DMS53 treated with DMSO at 0.1 percent for 48 hours (cell line): ENCODE results near the gene PSTK.

Experiments
- DNase-seq: peaks from one replicate; lab custom pipeline; 2025; ENCODE audit not compliant: unreplicated experiment; lab: John Stamatoyannopoulos, UW

PSTK gene, protein sequence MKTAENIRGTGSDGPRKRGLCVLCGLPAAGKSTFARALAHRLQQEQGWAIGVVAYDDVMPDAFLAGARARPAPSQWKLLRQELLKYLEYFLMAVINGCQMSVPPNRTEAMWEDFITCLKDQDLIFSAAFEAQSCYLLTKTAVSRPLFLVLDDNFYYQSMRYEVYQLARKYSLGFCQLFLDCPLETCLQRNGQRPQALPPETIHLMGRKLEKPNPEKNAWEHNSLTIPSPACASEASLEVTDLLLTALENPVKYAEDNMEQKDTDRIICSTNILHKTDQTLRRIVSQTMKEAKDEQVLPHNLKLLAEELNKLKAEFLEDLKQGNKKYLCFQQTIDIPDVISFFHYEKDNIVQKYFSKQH

DNA sequence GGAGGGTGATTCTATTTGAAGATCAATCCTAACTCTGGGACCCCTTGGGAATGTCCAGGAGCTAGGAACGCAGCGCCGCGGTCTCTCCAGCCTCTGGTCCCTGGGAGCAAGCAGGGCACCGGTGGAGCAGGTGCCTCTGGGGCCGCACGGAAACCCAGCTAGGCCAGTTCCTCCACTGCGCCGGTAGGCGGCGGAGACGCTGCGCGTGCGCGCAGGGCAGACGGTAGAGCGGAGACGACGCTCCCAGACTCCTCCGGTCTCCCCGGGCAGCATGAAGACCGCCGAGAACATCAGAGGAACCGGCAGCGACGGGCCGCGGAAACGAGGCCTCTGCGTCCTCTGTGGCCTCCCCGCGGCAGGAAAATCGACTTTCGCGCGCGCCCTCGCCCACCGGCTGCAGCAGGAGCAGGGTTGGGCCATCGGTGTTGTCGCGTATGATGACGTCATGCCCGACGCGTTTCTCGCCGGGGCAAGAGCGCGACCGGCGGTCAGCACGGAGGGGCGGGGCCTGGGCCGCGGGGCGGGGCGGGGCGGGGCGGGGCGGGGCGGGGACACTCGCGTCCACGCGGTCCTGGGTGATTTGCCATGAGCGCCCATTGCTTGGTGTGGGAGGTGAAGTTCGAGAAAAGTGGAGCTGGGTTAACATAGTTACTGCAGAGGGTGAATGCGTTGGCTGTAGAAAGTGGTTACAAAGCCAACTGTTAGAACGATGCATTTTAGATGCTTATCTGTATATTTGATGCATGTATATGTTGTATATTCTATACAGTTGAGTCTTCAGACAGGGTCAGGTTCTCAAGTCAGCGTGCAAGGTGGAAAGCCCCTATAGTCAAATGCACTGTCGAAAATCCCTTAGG lies at the start of gene PSTK:
TSS of gene PSTK (plus strand) at position 193 of the 857 bp plus-strand sequence. CDS start at position 272, 79 bp downstream.
- peak; percentile 84 for DNase-seq

DNA sequence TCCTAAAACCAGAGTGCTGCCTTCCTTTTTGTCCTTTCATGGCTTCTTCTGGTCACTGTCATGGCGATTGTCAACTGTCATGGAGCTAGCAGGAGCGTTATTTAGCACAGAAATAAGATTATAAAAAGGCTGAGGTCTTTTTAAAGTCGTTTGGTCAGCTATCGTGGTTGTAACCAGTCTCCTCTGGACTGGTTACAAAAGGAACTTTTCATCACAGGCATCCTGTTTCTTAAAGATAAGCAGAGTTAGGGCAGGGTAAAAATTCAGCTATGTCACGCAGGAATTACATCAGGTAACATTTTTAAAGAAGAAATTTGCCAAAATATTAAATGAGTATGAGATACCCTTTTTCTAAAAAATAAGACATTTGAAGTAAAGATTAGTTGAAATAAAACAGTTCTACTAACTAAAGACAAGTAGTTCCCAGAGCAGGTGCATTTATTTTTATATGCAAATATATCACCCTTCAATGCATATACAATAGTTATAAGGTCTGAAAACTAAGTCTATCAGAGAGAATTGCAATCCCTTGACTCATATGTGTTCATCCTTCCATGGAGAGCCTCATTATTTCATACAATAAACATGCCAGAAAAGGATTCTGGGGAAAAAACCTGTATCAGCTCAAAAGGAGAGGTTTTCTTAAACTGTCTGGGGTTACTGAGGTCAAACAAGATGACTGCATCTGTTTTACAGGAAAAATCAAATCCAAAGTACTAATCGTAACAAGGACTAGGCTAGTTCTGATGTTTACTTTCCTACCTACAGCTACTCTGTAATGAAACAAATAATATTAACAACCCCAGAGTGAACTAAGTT lies 48.9 kb upstream of the PSTK start:
- DNase-seq = no peak

DNA sequence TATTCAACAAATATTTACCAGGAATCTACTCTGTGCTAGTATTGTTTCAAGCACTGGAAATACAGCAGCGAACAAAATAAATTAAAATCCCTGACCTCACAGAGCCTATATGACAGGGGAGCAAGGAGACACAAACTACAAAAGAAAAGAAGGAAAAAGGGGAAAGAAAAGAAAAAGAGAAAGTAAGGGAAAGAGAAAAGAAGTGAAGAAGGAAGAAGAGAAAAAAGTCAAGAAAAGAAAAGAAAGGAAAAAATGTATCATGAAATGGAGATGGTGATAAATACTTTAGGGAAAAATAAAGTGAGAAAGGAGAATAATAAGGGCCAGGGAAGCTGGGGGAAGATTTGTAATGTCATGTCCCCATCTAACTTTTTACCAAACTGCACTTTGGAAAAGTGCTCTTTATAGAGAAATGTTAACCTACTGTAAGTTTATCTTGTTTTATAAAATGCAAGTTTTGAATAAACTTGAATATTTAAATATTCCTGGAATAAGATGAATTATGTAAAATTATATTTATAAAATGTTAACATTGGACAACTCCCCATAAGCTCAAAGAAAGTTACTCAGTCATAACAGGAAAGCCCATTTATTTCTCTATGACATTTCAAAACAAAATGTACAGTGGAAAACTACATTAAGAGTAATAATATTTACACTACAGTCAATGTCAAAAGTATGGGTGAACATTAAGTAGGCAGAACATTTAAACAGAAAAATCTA lies 40.9 kb upstream of the PSTK start:
- DNase-seq = no peak

DNA sequence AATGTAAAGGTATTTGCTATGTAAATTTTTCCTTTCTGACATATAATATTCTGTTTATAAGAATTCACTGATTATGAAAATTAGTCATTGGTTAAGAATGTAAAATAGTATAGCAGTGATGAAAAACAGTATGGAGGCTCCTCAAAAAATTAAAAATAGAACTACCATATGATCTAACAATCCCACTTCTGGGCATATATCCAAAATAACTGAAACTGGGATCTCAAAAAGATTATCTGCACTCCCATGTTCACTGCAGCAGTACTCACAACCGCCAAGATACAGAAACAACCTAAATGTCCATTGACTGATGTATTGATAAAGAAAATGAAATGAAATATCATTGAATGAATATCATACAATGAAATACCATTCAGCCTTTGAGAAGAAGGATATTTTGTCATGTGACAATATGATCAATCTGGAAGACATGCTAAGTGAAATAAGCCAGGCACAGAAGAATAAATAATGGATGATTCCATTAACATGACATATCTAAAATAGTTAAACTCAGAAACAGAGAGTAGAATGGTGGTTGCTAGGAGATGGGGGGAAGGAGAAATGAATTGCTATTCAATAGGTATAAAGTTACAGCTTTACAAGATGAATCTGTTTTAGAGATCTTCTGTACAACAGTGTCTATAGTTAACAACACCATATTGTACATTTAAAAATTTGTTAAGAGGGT lies 40.2 kb upstream of the PSTK start:
- no peak for DNase-seq

DNA sequence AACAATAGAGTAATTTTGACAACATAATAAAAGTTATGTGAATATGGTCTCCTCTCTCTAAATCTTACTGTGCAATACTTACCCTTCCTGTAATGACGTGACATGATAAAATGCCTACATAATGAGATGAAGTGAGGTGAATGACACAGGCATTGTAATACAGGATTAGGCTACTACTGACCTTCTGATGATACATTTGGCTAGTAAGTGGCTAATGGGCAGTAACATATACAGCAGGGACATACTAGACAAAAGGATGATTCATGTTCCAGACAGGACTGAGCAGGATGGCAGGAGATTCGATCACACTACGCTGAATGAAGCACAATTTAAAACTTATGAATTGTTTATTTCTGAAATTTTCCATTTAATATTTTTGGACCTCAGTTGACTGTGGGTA lies 30.9 kb upstream of the PSTK start:
- DNase-seq = no peak

DNA sequence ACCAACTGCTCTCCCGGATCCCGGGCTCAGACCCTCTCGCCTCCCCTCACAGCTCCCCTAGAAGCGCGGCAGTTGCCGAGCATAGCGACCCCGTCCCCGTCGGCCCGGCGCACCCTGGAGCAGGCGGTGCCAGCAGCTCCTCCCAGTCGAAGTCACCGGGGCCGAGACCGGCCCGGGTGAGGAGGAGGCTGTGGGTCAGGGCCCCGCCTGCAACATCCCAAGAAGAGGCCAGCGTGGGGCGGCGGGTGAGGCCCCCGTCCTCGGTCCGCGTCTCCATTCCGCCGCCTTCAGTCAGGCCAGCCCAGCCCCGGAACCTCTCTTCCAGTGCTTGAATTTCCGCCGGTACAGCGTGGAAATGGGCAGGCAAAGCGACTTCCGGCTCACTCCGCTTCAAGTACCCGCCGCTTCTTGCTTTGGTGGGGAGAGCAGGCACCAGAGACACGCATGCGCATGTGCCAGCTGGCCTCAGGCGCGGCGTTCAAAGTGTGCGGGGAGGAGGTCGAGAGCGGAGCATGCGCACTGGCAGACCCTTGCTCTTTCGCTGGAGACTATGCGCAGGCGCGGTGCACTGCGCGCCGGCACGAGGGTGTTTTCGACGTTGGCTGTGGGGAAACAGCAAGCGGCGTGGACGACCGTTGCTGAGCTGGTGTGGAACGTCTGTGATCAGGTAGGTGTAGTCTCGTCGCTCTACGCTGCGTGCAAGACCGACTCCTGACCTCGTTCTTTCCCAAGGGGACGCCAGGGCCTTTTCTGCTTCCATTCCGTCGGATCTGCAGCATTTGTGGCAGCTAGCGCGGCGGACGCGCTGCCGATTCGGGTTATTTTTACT lies 26.1 kb upstream of the PSTK start, which contains the start of gene C10orf88:
TSS of gene C10orf88 (minus strand) at position 326 of the 829 bp plus-strand sequence. CDS start at position 277, 49 bp downstream.
- peak; percentile 96 for DNase-seq

DNA sequence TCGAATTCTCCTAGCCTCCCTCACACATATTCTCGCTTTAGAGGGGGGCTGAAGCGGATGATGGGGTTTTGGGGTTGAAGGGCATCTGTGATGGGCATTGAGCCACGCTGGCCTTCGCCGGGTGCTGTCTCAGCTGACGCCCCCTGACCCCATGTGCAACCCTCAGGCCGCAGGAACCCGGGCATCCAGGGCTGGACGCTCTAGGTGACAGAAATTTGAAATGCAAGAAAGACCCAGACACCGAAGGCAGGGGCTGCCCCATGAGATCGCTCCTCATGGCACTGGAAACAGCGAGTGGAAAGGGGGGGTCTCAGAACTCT lies 25.5 kb upstream of the PSTK start:
- no peak for DNase-seq

DNA sequence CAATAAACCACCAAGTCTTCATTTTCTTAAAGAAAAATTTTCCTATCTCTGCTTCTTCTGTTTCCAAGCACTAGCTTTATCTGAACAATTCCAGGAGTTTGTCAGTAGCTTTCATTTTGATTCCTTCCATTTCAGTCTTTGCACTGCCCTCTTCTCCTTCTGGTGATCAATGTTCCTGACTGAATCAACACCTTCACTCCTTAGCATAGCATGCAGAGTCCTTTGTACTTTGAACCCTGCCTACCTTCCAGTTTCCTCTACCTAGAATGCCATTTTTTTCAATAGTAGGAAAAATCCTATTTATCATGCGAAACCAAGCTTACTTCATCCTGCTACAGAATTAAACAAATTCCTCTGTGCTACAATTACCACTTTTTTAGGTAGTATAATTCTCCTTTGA lies 24.3 kb upstream of the PSTK start:
- DNase-seq = no peak

DNA sequence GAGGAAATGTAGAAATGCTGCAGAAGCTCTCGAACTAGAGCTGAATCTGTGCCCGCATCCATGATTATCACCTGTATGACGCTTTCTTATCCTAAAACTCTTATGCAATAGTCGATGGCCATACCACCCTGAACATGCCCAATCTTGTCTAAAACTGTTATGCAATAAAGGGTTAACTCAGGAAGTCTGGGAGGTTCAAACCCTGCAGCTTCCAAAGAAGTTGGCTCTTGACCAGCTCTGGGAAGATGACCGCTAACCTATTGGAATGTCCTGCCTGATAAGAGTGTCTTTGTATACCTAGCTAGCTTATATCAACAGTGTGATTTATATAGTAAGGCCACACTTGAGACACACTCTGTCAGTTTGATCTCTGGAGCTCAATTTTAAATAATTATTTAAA lies 22.7 kb upstream of the PSTK start:
- no peak for DNase-seq

DNA sequence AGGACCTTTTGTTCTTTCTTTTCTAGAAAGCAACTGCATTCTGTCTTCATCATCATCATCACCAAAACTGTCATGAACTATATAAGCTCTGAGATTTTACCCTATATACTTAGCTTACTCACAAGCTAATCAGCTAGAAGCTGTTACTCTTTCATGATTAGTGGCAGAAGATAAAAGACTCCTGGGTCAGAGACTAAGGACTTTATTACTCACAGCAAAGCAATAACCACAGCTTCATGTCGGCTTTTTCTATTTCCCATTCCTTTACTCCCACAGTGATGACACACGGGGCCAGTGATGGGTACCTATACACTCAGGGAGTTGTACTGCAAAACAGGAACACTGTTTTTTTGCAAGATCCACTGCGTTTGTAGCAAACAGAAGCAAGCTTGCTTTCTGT lies 17.8 kb upstream of the PSTK start:
- no peak for DNase-seq

DNA sequence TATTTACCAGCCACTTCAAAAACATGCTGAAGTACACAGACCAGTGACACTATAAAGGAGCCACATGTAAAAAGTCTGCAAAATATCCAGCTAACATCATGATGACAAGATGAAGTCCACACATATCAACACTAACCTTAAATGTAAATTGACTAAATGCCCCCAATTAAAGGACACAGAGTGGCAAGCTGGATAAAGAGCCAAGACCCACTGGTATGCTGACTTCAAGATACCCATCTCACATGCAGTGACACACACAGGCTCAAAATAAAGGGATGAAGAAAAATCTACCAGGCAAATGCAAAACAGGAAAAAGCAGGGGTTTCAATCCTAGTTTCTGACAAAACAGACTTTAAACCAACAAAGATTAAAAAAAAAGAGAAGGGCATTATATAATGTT lies 13.3 kb upstream of the PSTK start:
- DNase-seq = no peak

DNA sequence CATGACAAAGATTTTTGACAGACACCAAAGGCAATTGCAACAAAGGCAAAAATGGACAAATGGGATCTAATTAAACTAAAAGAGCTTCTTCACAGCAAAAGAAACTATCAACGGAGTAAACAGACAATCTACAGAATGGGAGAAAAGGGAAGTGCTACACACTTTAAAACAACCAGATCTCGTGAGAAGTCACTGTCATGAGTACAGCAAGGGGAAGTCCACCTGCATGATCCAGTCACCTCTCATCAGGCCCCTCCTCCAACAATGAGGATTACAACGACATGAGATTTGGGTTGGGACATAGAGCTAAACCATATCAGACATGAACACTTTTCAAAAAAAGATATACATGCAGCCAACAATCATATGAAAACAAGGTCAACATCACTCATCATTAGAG lies 11.5 kb upstream of the PSTK start:
- no peak for DNase-seq

DNA sequence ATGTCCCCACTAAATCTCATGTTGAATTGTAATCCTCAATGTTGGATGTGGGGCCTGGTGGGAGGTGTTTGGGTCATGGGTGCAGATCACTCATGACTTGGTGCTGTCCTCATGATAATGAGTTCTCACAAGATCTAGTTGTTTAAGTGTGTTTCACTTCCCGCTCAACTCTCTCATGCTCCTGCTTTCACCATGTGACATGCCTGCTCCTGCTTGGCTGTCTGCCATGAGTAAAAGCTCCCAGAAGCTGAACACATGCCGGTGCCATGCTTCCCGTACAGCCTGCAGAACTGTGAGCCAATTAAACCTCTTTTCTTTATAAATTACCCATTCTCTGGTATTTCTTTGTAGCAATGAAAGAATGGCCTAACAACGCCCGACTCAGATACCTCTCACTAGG lies 6.2 kb upstream of the PSTK start:
- no peak for DNase-seq

DNA sequence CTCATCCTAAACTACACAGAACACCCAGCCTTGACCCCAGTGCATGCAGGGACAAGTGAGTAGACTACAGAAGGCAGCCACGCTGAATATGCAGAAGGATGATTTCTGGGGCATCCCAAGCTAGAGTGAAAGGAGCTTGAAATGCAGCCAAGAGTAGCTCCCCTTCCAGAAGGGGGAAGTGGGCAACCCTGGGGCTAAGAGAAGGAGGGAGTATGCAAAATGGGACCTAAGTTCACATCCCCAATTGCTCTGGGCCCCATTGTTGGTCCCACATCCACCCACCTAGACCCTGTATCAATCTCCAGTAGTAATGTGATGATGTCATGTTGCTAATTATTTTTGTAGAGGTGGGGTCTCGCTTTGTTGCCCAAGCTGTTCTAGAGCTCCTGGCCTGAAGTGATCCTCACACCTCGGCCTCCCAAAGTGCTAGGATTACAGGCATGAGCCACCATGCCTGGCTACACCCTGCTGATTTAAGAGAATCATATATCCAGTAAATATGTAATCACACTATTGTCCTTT lies 5.6 kb upstream of the PSTK start:
- no peak for DNase-seq

DNA sequence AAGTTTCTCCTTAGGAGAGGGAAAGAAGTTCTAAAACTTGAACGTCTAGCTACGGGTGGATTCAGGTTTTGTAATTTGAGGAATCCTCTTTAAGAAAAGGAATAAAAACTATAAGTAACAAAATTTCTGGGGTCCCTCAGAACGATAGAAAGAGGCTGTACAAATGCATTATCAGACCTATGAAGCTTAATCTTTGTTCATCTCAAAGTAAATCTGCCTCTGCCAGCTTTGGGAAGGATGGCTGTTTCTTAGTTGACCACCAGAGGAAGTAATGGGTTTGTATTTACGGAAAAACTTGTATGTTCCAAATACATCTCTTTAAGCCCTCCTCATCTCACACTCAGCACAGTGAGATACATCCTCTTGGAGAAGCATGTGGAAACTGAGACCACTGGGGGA lies 864 bp downstream of the PSTK start:
- no peak for DNase-seq

DNA sequence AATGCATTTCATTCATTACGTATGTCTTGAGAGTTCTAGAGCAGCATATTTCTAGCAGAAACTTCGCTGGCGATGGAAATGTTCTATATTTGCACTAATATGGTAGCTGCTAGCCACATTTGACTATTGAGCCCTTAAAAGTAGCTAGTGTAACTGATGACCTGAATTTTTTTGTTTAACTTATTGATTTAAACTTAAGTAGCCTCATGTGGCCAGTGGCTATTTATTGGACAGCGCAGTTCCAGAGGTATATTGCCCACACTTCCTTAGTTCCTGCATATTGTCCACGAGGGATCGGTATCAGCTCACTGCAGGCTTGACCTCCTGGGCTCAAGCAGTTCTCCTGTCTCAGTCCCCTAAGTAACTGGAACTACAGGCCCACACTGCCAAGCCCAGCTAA lies 3.7 kb downstream of the PSTK start:
- DNase-seq = no peak

DNA sequence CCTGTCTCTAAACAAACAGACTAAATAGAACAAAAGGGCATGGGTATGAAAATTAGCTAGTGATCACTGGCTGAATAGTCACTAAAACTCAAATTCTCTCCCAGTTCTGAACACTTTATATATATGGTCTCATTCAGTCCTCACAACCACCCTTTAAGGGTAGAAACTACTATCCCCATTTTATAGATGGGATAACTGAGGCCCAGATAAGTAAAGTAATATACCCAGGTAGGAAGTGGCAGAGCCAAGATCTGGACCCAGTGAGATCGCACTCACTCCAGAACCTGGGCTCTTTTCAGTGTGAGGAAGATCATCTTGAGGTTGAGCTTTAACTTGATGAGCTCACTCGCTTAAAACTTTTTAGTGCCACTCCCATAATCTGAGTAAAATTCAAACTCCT lies 4.5 kb downstream of the PSTK start:
- no peak for DNase-seq

DNA sequence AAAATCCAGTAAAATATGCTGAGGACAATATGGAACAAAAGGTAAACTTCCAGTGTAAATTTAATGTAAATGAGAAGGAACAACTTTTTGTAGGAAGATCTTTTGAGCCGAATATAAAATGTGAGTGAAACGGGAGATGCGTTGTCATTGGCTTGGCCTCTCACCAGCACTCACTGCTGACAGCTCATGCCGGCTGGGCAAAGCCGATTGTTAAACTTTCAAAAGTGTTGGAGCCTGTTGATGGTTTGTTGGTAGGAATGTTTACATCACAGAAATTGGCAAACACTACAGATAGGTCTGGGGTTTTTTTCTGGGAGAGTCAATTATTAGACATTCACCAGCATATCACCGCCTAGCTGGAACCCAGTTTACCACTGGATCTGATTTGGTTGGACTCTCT lies 6.1 kb downstream of the PSTK start:
- no peak for DNase-seq

DNA sequence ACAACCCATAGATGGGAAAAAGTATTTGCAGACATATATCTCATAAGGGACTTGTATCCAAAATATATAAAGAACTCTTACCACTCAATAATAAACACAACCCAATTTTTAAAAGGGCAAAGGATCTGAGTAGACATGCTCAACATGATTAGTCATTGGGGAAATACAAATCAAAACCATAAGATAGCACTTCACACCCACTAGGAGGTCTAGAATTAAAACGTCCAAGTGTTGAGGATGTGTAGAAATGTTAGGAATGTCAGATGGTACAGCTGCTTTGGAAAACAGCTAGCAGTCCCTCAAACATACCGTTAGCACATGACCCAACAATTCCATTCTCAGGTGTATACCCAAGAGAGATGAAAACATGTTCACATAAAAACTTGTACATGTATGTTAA lies 8.3 kb downstream of the PSTK start:
- no peak for DNase-seq
